Aorta (tissue), 5 donors: ENCODE results near the gene PPM1A. TPM values are rescaled to one million over a fixed set of nuclear protein-coding genes. Genes with fewer than 3 reads are reported as not detected.
A peak's percentile ranks its signal among the peaks of the same experiment; 100 is the strongest.

Experiments
- ATAC-seq: fragments of 200-7000 bp; cut with Tn5 transposase; one replicate; pipeline ENCODE4 v1.9.1; 2022; ENCODE audit warnings: moderate library complexity; ENCODE audit not compliant: low FRiP score
- DNase-seq, 2 donors: peaks; one replicate each; pipeline ENCODE4 v3.0.0-alpha.2; 2020
- H3K27ac ChIP-seq, 2 donors: one replicate each; pipeline ENCODE4 v1.5.1; 2013; ENCODE audit warnings: low read length in 2 of 2, mild to moderate bottlenecking in 2 of 2, moderate library complexity in 2 of 2, control low read depth in 1 of 2, inconsistent platforms in 1 of 2, low read depth in 1 of 2
- H3K27me3 ChIP-seq, 2 donors: one replicate each; pipeline ENCODE4 v1.6.1; 2013; ENCODE audit warnings: control low read depth in 1 of 2, low read length in 1 of 2, mild to moderate bottlenecking in 1 of 2, moderate library complexity in 1 of 2; ENCODE audit not compliant: insufficient read depth in 2 of 2, control insufficient read depth in 1 of 2
- H3K36me3 ChIP-seq, 2 donors: one replicate each; pipeline ENCODE4 v1.6.1; 2013; ENCODE audit warnings: control low read depth in 1 of 2, low read length in 1 of 2, mild to moderate bottlenecking in 1 of 2; ENCODE audit not compliant: insufficient read depth in 2 of 2, control insufficient read depth in 1 of 2
- H3K4me1 ChIP-seq, 2 donors: one replicate each; pipeline ENCODE4 v1.6.1; 2013; ENCODE audit warnings: low read length in 2 of 2, control low read depth in 1 of 2, mild to moderate bottlenecking in 1 of 2, moderate library complexity in 1 of 2; ENCODE audit not compliant: insufficient read depth in 2 of 2, control insufficient read depth in 1 of 2
- H3K4me3 ChIP-seq, 2 donors: one replicate each; pipeline ENCODE4 v1.5.1; 2013; ENCODE audit warnings: low read length in 2 of 2, control low read depth in 1 of 2, mild to moderate bottlenecking in 1 of 2
- H3K9me3 ChIP-seq: one replicate; pipeline ENCODE4 v1.6.1; 2013; ENCODE audit warnings: mild to moderate bottlenecking, low read length; ENCODE audit not compliant: control insufficient read depth
- whole genome bisulfite sequencing, 2 donors: extraction: QIAGEN DNeasy Blood & Tissue Kit; methylation state at CpG; one replicate each; pipeline ENCODE4 v1.1.7; 2013; 5-methylcytosine and 5-hydroxymethylcytosine counted together
- intact Hi-C, 2 donors: fragments of 100-400 bp; cut with DNase I; formaldehyde crosslinking; loops; one replicate each; pipeline versions ENCODE4 v1.14.2 to v1.15.0; 2022
- long read RNA-seq, 2 donors: library from polyadenylated mRNA; unstranded; transcript quantifications; one replicate each; pipeline ENCODE4 v2.0.0, GENCODE V29; 2020 to 2021
- polyA plus RNA-seq, 2 donors: library from polyadenylated mRNA; stranded (reverse); fragments of 200-250 nt; gene quantifications; one replicate each; pipeline ENCODE4 v1.2.3, GENCODE V29; 2013
- total RNA-seq, 2 donors: library from RNA; stranded (reverse); fragmentation: NEBNext Ultra II Directional; extraction: Animal tissue kit (Norgen Biotek cat#: 25700); gene quantifications; one replicate each; pipeline ENCODE4 v1.2.1, GENCODE V29; 2021
- donor health status: healthy with polysubstance abuse.
- donor health status: Bipolar disorder and iron deficiency.
- donor health status: DM: no; HTN: no; CAD: no.
- donor health status: DM: no; HTN: no; CAD: no.
- donor health status: DM: yes; HTN: yes; CAD: no.

Gene PPM1A
- total RNA-seq (10 to 100 TPM; 61.8 to 63.7 TPM), polyA plus RNA-seq (10 to 100 TPM; 26.4 to 42.2 TPM)
- long read RNA-seq, donor 1, full-length matches to known transcripts, result 12 of 30 reads
- long read RNA-seq, donor 1, partial matches to known transcripts, result 10 of 30 reads
- long read RNA-seq, donor 1, other reads (novel, unspliced or antisense), result 8 of 30 reads
- long read RNA-seq, donor 2, full-length matches to known transcripts, result 31 of 46 reads
- long read RNA-seq, donor 2, partial matches to known transcripts, result 5 of 46 reads
- long read RNA-seq, donor 2, other reads (novel, unspliced or antisense), result 10 of 46 reads

GRCh38 chr14:60248697-60249318 lies at the start of gene PPM1A:
PPM1A (plus strand) TSS chr14:60249221; CDS start chr14:60282704, 33,483 bp downstream.
- Histone ChIP-seq H3K27ac (peak within 1 kb of the TSS; percentile 99), H3K4me1 (peaks cover 4 to 5% of the 10 kb centered on the region in 2 donors), H3K27me3 (no peaks in the 10 kb centered on the region), H3K36me3 (no peaks in the 10 kb centered on the region), H3K9me3 (no peaks in the 10 kb centered on the region), H3K4me3 (peak within 1 kb of the TSS; percentile 99 to 100)
- intact Hi-C loops, result loop anchor here in 1 of 2 donors (2.0 kb wide), 1 partner anchor 158 kb away; the partner anchor contains the start of gene PCNX4
- DNase-seq, result peak; percentile 97 to 99
- peak; percentile 98 for ATAC-seq
- 0% methylated on average over 29 to 74 of the region's 74 CpGs for WGBS, 2 donors

- intact Hi-C loops, result no loop called here
- Histone ChIP-seq H3K27ac (no peak overlapping the region), H3K36me3 (no peaks in the 10 kb centered on the region), H3K4me3 (no peak overlapping the region), H3K4me1 (no peaks in the 10 kb centered on the region), H3K27me3 (no peaks in the 10 kb centered on the region), H3K9me3 (no peaks in the 10 kb centered on the region)
- ATAC-seq (no peak), DNase-seq (no peak)
Measured at GRCh38 chr14:60199321-60199720, 49.7 kb upstream of the PPM1A start.

GRCh38 chr14:60204104-60204842 lies 44.7 kb upstream of the PPM1A start:
- no peaks in the 10 kb centered on the region for H3K9me3 ChIP-seq
- DNase-seq (no peak), ATAC-seq (no peak)
- 49 to 51% methylated on average over 8 of the region's 8 CpGs for WGBS, 2 donors
- no peak overlapping the region for H3K4me3 ChIP-seq
- intact Hi-C loops, result no loop called here
- no peaks in the 10 kb centered on the region for H3K4me1 ChIP-seq
- no peaks in the 10 kb centered on the region for H3K36me3 ChIP-seq
- H3K27me3 ChIP-seq, result no peaks in the 10 kb centered on the region
- H3K27ac ChIP-seq, result no peak overlapping the region

- DNase-seq, result no peak
- no peak overlapping the region for H3K4me3 ChIP-seq
- H3K9me3 ChIP-seq, result no peaks in the 10 kb centered on the region
- no peaks in the 10 kb centered on the region for H3K4me1 ChIP-seq
- no peaks in the 10 kb centered on the region for H3K27me3 ChIP-seq
- 53 to 56% methylated on average over 6 of the region's 6 CpGs for WGBS, 2 donors
- no peak for ATAC-seq
- intact Hi-C loops, result no loop called here
- H3K27ac ChIP-seq, result no peak overlapping the region
- H3K36me3 ChIP-seq, result no peaks in the 10 kb centered on the region
Measured at GRCh38 chr14:60204843-60205774, 43.9 kb upstream of the PPM1A start.

GRCh38 chr14:60206249-60206670 lies 42.8 kb upstream of the PPM1A start:
- Histone ChIP-seq H3K27me3 (no peaks in the 10 kb centered on the region), H3K9me3 (no peaks in the 10 kb centered on the region), H3K4me3 (no peak overlapping the region), H3K36me3 (no peaks in the 10 kb centered on the region), H3K27ac (no peak overlapping the region), H3K4me1 (no peaks in the 10 kb centered on the region)
- ATAC-seq (no peak), DNase-seq (no peak)
- WGBS, 2 donors, result 69 to 80% methylated on average over 7 of the region's 7 CpGs
- intact Hi-C loops, result no loop called here

- Histone ChIP-seq H3K27ac (no peak overlapping the region), H3K36me3 (no peaks in the 10 kb centered on the region), H3K4me1 (no peaks in the 10 kb centered on the region), H3K27me3 (no peaks in the 10 kb centered on the region), H3K9me3 (no peaks in the 10 kb centered on the region), H3K4me3 (no peak overlapping the region)
- no peak for DNase-seq
- 87 to 90% methylated on average over 6 of the region's 6 CpGs for WGBS, 2 donors
- no peak for ATAC-seq
- intact Hi-C loops, result no loop called here
Measured at GRCh38 chr14:60206837-60207533, 42.0 kb upstream of the PPM1A start.

- Histone ChIP-seq H3K4me1 (peaks cover 0 to 3% of the 10 kb centered on the region in 2 donors), H3K27me3 (no peaks in the 10 kb centered on the region), H3K36me3 (no peaks in the 10 kb centered on the region), H3K4me3 (no peak overlapping the region), H3K9me3 (no peaks in the 10 kb centered on the region), H3K27ac (no peak overlapping the region)
- ATAC-seq (no peak), DNase-seq (no peak)
- WGBS, 2 donors, result 55 to 71% methylated on average over 1 of the region's 1 CpG
- intact Hi-C loops, result no loop called here
Measured at GRCh38 chr14:60210703-60211102, 38.3 kb upstream of the PPM1A start.

GRCh38 chr14:60211153-60211552 lies 37.9 kb upstream of the PPM1A start:
- H3K9me3 ChIP-seq, result no peaks in the 10 kb centered on the region
- intact Hi-C loops, result no loop called here
- no peaks in the 10 kb centered on the region for H3K27me3 ChIP-seq
- 83 to 84% methylated on average over 3 of the region's 3 CpGs for WGBS, 2 donors
- no peak for DNase-seq
- no peaks in the 10 kb centered on the region for H3K36me3 ChIP-seq
- no peak overlapping the region for H3K27ac ChIP-seq
- no peak for ATAC-seq
- no peak overlapping the region for H3K4me3 ChIP-seq
- peaks cover 0 to 3% of the 10 kb centered on the region in 2 donors for H3K4me1 ChIP-seq
